Uterus (tissue), 4 donors: ENCODE measurements around the gene GMPS. TPM values are rescaled to one million over a fixed set of nuclear protein-coding genes. Genes with fewer than 3 reads are reported as not detected.

ENCODE experiments used
- DNase-seq, 2 donors: peaks; one replicate each; pipeline ENCODE4 v3.0.0-alpha.2; 2019 to 2020
- H3K27ac ChIP-seq, 2 donors: fragments of 200-600 bp; sonication (generic); 1 replicate in 1 of 2; 2 replicates in 1 of 2; pipeline ENCODE4 v1.5.1; 2016 to 2018
- H3K27me3 ChIP-seq, 2 donors: fragments of 200-600 bp; sonication (generic); one replicate each; pipeline ENCODE4 v1.5.1; 2018 to 2019; ENCODE audit warnings: control low read depth in 1 of 2
- H3K36me3 ChIP-seq, 2 donors: fragments of 200-600 bp; sonication (generic); one replicate each; pipeline ENCODE4 v1.5.1; 2019; ENCODE audit warnings: control low read depth in 1 of 2
- H3K4me1 ChIP-seq, 2 donors: fragments of 200-600 bp; sonication (generic); one replicate each; pipeline ENCODE4 v1.5.1; 2018 to 2019; ENCODE audit warnings: control low read depth in 1 of 2
- H3K4me3 ChIP-seq, 2 donors: fragments of 200-600 bp; sonication (generic); 1 replicate in 1 of 2; 2 replicates in 1 of 2; pipeline ENCODE4 v1.5.1; 2018 to 2019; ENCODE audit warnings: mild to moderate bottlenecking in 1 of 2
- H3K9me3 ChIP-seq, 2 donors: fragments of 200-600 bp; sonication (generic); one replicate each; pipeline ENCODE4 v1.5.1; 2019; ENCODE audit warnings: control low read depth in 1 of 2
- POLR2A ChIP-seq, 2 donors: fragments of 450-650 bp; IDR thresholded peaks; one replicate each; pipeline ENCODE4 v1.6.1; 2016; ENCODE audit warnings: antibody characterized with exemption in 2 of 2, mild to moderate bottlenecking in 1 of 2, moderate library complexity in 1 of 2
- intact Hi-C: fragments of 100-400 bp; cut with DNase I; formaldehyde crosslinking; loops from one replicate; pipeline ENCODE4 v1.15.1; 2023; ENCODE audit warnings: low total_unique reads
- total RNA-seq, 4 donors: library from RNA; depleted of rRNA in 3 of 4; stranded (reverse); fragments of >200 nt in 3 of 4; gene quantifications; one replicate each; pipeline versions ENCODE4 v1.1.0 to v1.2.4, GENCODE V29; 2014 to 2023
- TF ChIP-seq, protein P1 (sequence below), 4 experiments: fragments of 200-600 bp in 2 of 4; fragments of 450-650 bp in 2 of 4; sonication (generic) in 2 of 4; IDR thresholded peaks; one replicate each; pipeline ENCODE4 v1.5.1; 2016 to 2019; ENCODE audit warnings: antibody characterized with exemption in 4 of 4, mild to moderate bottlenecking in 2 of 4, moderate library complexity in 1 of 4
- donor health status: DM: yes; HTN: yes; CAD: no.

Gene GMPS
- total RNA-seq, 4 donors from 2014 or later = 10.5 to 71.7 (median 51.3) TPM

DNA sequence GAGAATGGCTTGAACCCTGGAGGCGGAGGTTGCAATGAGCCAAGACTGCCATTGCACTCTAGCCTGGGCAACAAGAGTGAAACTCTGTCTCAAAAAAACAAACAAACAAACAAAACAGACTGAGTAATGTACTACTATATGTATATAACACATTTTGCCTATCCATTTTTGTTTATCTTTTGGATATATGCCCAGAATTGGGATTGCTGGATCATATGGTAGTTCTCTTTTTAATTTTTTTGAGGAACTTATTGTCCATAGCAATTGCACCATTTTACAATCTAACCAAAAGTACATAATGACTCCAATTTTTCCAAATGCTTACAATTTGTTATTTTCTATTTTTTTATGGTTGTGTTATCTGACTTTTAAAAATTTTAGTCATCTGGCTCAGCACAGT is 47.3 kb downstream of the GMPS start:
- no peak for TF ChIP-seq POLR2A (IDR thresholded peaks at IDR 0.05)
- TF ChIP-seq, protein P1, sequence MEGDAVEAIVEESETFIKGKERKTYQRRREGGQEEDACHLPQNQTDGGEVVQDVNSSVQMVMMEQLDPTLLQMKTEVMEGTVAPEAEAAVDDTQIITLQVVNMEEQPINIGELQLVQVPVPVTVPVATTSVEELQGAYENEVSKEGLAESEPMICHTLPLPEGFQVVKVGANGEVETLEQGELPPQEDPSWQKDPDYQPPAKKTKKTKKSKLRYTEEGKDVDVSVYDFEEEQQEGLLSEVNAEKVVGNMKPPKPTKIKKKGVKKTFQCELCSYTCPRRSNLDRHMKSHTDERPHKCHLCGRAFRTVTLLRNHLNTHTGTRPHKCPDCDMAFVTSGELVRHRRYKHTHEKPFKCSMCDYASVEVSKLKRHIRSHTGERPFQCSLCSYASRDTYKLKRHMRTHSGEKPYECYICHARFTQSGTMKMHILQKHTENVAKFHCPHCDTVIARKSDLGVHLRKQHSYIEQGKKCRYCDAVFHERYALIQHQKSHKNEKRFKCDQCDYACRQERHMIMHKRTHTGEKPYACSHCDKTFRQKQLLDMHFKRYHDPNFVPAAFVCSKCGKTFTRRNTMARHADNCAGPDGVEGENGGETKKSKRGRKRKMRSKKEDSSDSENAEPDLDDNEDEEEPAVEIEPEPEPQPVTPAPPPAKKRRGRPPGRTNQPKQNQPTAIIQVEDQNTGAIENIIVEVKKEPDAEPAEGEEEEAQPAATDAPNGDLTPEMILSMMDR (IDR thresholded peaks at IDR 0.05) = no peak
- H3K4me3 ChIP-seq = no peak overlapping the region
- no peak overlapping the region for H3K27ac ChIP-seq
- no peak for DNase-seq
- H3K9me3 ChIP-seq = no peaks in the 10 kb centered on the region
- H3K27me3 ChIP-seq = no peaks in the 10 kb centered on the region
- intact Hi-C loops = no loop called here
- no peaks in the 10 kb centered on the region for H3K36me3 ChIP-seq
- no peaks in the 10 kb centered on the region for H3K4me1 ChIP-seq

DNA sequence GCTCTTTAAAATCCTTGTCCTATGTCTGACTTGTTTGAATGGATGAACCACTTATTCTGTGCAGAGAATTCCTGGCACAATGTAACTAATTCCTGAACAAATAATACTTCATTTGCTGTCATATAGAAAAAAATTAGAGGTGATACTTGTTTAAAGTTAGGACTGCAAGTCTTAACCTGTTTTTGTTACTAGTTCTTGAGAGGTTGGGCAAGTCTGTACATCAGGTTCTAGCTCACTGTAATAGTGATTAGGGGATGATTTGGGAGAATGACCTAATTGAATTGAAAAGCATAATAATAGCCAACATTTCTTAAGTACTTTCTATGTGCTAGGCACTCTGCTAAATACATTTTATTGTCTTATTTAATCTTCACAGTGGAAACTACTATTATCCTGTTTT is 49.3 kb downstream of the GMPS start:
- TF ChIP-seq, protein P1 (IDR thresholded peaks at IDR 0.05) = no peak
- TF ChIP-seq POLR2A (IDR thresholded peaks at IDR 0.05) = no peak
- Histone ChIP-seq H3K27me3 (no peaks in the 10 kb centered on the region), H3K4me1 (no peaks in the 10 kb centered on the region), H3K27ac (no peak overlapping the region), H3K36me3 (no peaks in the 10 kb centered on the region), H3K9me3 (no peaks in the 10 kb centered on the region), H3K4me3 (no peak overlapping the region)
- intact Hi-C loops = no loop called here
- DNase-seq = no peak

DNA sequence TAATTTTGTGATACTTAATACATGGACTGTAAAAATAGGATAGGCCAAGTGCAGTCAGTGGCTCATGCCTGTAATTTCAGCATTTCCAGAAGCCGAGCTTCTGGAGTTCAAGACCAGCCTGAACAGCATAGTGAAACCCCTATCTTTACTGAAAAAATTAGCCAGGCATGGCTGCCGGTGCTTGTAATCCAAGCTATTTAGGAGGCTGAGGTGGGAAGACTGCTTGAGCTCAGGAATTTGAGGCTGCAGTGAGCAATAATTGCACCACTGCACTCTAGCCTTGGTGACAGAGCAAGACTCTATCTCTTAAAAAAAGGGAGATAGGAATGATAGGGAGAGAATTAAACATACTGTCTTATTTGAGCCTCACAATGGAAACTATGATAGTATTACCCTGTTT is 51.0 kb downstream of the GMPS start:
- TF ChIP-seq, protein P1 (IDR thresholded peaks at IDR 0.05) = no peak
- TF ChIP-seq POLR2A (IDR thresholded peaks at IDR 0.05) = no peak
- Histone ChIP-seq H3K27me3 (no peaks in the 10 kb centered on the region), H3K4me1 (no peaks in the 10 kb centered on the region), H3K36me3 (no peaks in the 10 kb centered on the region), H3K27ac (no peak overlapping the region), H3K9me3 (no peaks in the 10 kb centered on the region), H3K4me3 (no peak overlapping the region)
- DNase-seq = no peak
- intact Hi-C loops = no loop called here

DNA sequence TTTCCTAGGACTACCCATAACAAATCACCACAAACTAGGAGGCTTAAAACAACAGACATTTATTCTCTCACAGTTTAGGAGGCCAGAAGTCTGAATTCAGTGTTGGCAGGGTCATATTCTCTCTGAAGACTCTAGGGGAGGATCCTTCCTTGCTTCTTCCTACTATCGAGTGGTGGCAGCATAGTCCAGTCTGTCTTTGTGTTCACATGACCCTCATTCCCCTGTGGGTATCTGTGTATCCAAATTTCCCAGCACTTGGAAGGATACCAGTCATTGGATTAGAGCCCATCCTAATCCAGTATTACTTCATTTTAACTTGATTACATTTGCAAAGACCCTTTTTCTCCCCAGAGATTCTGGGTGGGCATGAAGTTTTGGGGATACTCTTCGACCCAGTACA is 63.8 kb downstream of the GMPS start:
- no peaks in the 10 kb centered on the region for H3K27me3 ChIP-seq
- no peak for TF ChIP-seq POLR2A (IDR thresholded peaks at IDR 0.05)
- TF ChIP-seq, protein P1 (IDR thresholded peaks at IDR 0.05) = no peak
- no peaks in the 10 kb centered on the region for H3K36me3 ChIP-seq
- intact Hi-C loops = no loop called here
- no peak for DNase-seq
- H3K4me3 ChIP-seq = no peak overlapping the region
- no peaks in the 10 kb centered on the region for H3K4me1 ChIP-seq
- H3K27ac ChIP-seq = no peak overlapping the region
- no peaks in the 10 kb centered on the region for H3K9me3 ChIP-seq

DNA sequence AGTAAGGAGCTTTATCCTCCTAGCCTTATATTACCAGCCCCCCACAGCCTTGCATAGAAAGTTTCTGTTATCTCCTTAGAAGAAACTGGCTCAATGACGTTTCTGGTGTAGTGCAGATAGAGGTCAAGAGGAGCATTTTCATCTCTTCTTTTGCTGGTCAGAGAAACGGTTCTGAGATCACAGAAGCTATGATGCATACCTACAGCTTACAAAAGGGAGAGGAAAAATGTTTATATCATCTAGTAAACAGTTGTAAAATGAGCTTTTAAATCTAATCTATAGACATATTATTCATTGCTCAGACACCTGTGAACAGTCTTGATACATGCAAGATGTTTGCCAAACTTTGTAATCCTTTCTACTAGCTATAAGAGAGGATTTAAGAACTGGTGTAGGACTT is 68.0 kb downstream of the GMPS start:
- no peaks in the 10 kb centered on the region for H3K27me3 ChIP-seq
- intact Hi-C loops = no loop called here
- no peak for DNase-seq
- H3K4me1 ChIP-seq = no peaks in the 10 kb centered on the region
- no peak for TF ChIP-seq POLR2A (IDR thresholded peaks at IDR 0.05)
- TF ChIP-seq, protein P1 (IDR thresholded peaks at IDR 0.05) = no peak
- H3K9me3 ChIP-seq = no peaks in the 10 kb centered on the region
- H3K27ac ChIP-seq = no peak overlapping the region
- H3K36me3 ChIP-seq = no peaks in the 10 kb centered on the region
- H3K4me3 ChIP-seq = no peak overlapping the region
